Tongue (tissue), 2 donors: Measurements from ENCODE around the gene PON3. TPM values are rescaled to one million over a fixed set of nuclear protein-coding genes. Genes with fewer than 3 reads are reported as not detected.
A peak's percentile ranks its signal among the peaks of the same experiment; 100 is the strongest.

Experiments
- DNase-seq: peaks from one replicate; pipeline ENCODE4 v3.0.0-alpha.2; 2015
- total RNA-seq: library from RNA; depleted of rRNA; stranded (reverse); fragments of >200 nt; gene quantifications from one replicate; pipeline ENCODE4 v1.2.3, GENCODE V29; 2014

The PON3 gene
- total RNA-seq = 7.2 TPM

GRCh38 chr7:95396136-95397032, at the start of gene PON3:
PON3 (minus strand) TSS chr7:95396375; CDS start chr7:95396350, 25 bp downstream.
- peak; percentile 21 for DNase-seq

GRCh38 chr7:95444796-95445195, 48.6 kb upstream of the PON3 start:
- DNase-seq = no peak

GRCh38 chr7:95441042-95441823, 45.1 kb upstream of the PON3 start:
- no peak for DNase-seq

GRCh38 chr7:95440394-95441038, 44.3 kb upstream of the PON3 start:
- DNase-seq = no peak

- DNase-seq = peak; percentile 42
Measured at GRCh38 chr7:95436407-95436806, 40.2 kb upstream of the PON3 start.

- DNase-seq = no peak
Measured at GRCh38 chr7:95435422-95435780, 39.2 kb upstream of the PON3 start.

- peak; percentile 93 for DNase-seq
Measured at GRCh38 chr7:95434557-95435421, 38.6 kb upstream of the PON3 start, which contains the start of gene PON2. PON2 (minus strand) TSS chr7:95435028; CDS start chr7:95434951, 77 bp downstream.

GRCh38 chr7:95433952-95434556, 37.9 kb upstream of the PON3 start:
- no peak for DNase-seq

GRCh38 chr7:95433129-95433528, 37.0 kb upstream of the PON3 start:
- no peak for DNase-seq

GRCh38 chr7:95432606-95433005, 36.4 kb upstream of the PON3 start:
- DNase-seq = no peak

GRCh38 chr7:95430864-95431263, 34.7 kb upstream of the PON3 start:
- DNase-seq = no peak

- no peak for DNase-seq
Measured at GRCh38 chr7:95429241-95429990, 33.2 kb upstream of the PON3 start.

GRCh38 chr7:95427914-95428516, 31.8 kb upstream of the PON3 start:
- DNase-seq = no peak

GRCh38 chr7:95427166-95427565, 31.0 kb upstream of the PON3 start:
- DNase-seq = no peak

- no peak for DNase-seq
Measured at GRCh38 chr7:95425694-95426093, 29.5 kb upstream of the PON3 start.

- no peak for DNase-seq
Measured at GRCh38 chr7:95424716-95425115, 28.5 kb upstream of the PON3 start.

GRCh38 chr7:95421847-95422444, 25.8 kb upstream of the PON3 start:
- no peak for DNase-seq

GRCh38 chr7:95421000-95421846, 25.0 kb upstream of the PON3 start:
- peak; percentile 71 for DNase-seq

GRCh38 chr7:95412075-95412474, 15.9 kb upstream of the PON3 start:
- DNase-seq = peak; percentile 35
